GM19452 (cell line): ENCODE results near the gene COQ8B.
A peak's percentile ranks its signal among the peaks of the same experiment; 100 is the strongest.

ENCODE experiments used
- ATAC-seq: cut with Tn5 transposase; IDR thresholded peaks from one replicate; pipeline ENCODE4 v1.9.1; 2021; ENCODE audit not compliant: unreplicated experiment

The COQ8B gene

GRCh38 chr19:40718774-40719391, 2.2 kb upstream of the COQ8B start:
- no peak for ATAC-seq

GRCh38 chr19:40717880-40718773, 1.4 kb upstream of the COQ8B start:
- no peak for ATAC-seq

- ATAC-seq: no peak
Observed at GRCh38 chr19:40717325-40717879, 716 bp upstream of the COQ8B start.

- no peak for ATAC-seq
Observed at GRCh38 chr19:40716031-40716481, 630 bp downstream of the COQ8B start.

- ATAC-seq: peak; percentile 61
Observed at GRCh38 chr19:40714441-40715299, 2.0 kb downstream of the COQ8B start.

GRCh38 chr19:40713939-40714338, 2.7 kb downstream of the COQ8B start:
- ATAC-seq: no peak

- no peak for ATAC-seq
Observed at GRCh38 chr19:40709817-40710216, 6.9 kb downstream of the COQ8B start.

- no peak for ATAC-seq
Observed at GRCh38 chr19:40707615-40708014, 9.1 kb downstream of the COQ8B start.

GRCh38 chr19:40705950-40706619, 10.6 kb downstream of the COQ8B start:
- no peak for ATAC-seq

- no peak for ATAC-seq
Observed at GRCh38 chr19:40705362-40705651, 11.4 kb downstream of the COQ8B start.

GRCh38 chr19:40704491-40705361, 12.0 kb downstream of the COQ8B start:
- ATAC-seq: no peak

GRCh38 chr19:40703029-40703755, 13.5 kb downstream of the COQ8B start:
- no peak for ATAC-seq

GRCh38 chr19:40702337-40703012, 14.2 kb downstream of the COQ8B start:
- ATAC-seq: no peak

GRCh38 chr19:40701758-40702157, 14.9 kb downstream of the COQ8B start:
- no peak for ATAC-seq

GRCh38 chr19:40700083-40700482, 16.6 kb downstream of the COQ8B start:
- ATAC-seq: no peak

GRCh38 chr19:40697007-40697406, 19.7 kb downstream of the COQ8B start:
- no peak for ATAC-seq

- no peak for ATAC-seq
Observed at GRCh38 chr19:40695881-40696280, 20.8 kb downstream of the COQ8B start.

GRCh38 chr19:40693896-40694295, 22.8 kb downstream of the COQ8B start:
- no peak for ATAC-seq
